Lower leg skin (tissue), 3 donors: ENCODE data around the gene ELN.

ENCODE experiments used
- CTCF ChIP-seq, 3 donors: fragments of 450-650 bp; IDR thresholded peaks; one replicate each; pipeline ENCODE4 v1.5.1; 2016; ENCODE audit warnings: antibody characterized with exemption in 3 of 3, mild to moderate bottlenecking in 3 of 3, moderate library complexity in 2 of 3
- POLR2A ChIP-seq, 2 donors: fragments of 450-650 bp; IDR thresholded peaks; one replicate each; pipeline ENCODE4 v1.6.1; 2016 to 2017; ENCODE audit warnings: antibody characterized with exemption in 2 of 2, mild to moderate bottlenecking in 1 of 2, moderate library complexity in 1 of 2

- TF ChIP-seq CTCF (IDR thresholded peaks at IDR 0.05) (no peak), POLR2A (IDR thresholded peaks at IDR 0.05) (no peak)
These were observed 20.8 kb upstream of the ELN start for GRCh38 chr7:74007242-74007567.
